NCI-H524 treated with DMSO at 0.1 percent for 48 hours (cell line): Measurements from ENCODE around the gene ALG12.

Experiments used
- DNase-seq: peaks from one replicate; lab custom pipeline; 2025; lab: John Stamatoyannopoulos, UW

The ALG12 gene

GRCh38 chr22:49957826-49958365 lies 39.7 kb upstream of the ALG12 start:
- no peak for DNase-seq

GRCh38 chr22:49956914-49957825 lies 38.9 kb upstream of the ALG12 start:
- no peak for DNase-seq

GRCh38 chr22:49956418-49956770 lies 38.2 kb upstream of the ALG12 start:
- no peak for DNase-seq

- no peak for DNase-seq
Observed at GRCh38 chr22:49955581-49956417, 37.6 kb upstream of the ALG12 start.

- no peak for DNase-seq
Observed at GRCh38 chr22:49954991-49955580, 36.8 kb upstream of the ALG12 start.

- DNase-seq, result no peak
Observed at GRCh38 chr22:49954354-49954753, 36.1 kb upstream of the ALG12 start.

GRCh38 chr22:49953680-49954344 lies 35.6 kb upstream of the ALG12 start:
- DNase-seq, result no peak

GRCh38 chr22:49953027-49953679 lies 34.9 kb upstream of the ALG12 start:
- no peak for DNase-seq

- DNase-seq, result no peak
Observed at GRCh38 chr22:49951986-49952896, 34.0 kb upstream of the ALG12 start.

- no peak for DNase-seq
Observed at GRCh38 chr22:49951678-49951985, 33.4 kb upstream of the ALG12 start.

- no peak for DNase-seq
Observed at GRCh38 chr22:49951000-49951677, 32.9 kb upstream of the ALG12 start.

GRCh38 chr22:49950396-49950994 lies 32.3 kb upstream of the ALG12 start:
- DNase-seq, result no peak

GRCh38 chr22:49949914-49950292 lies 31.7 kb upstream of the ALG12 start:
- no peak for DNase-seq

- no peak for DNase-seq
Observed at GRCh38 chr22:49948958-49949913, 31.0 kb upstream of the ALG12 start.

GRCh38 chr22:49948116-49948957 lies 30.1 kb upstream of the ALG12 start:
- no peak for DNase-seq

- no peak for DNase-seq
Observed at GRCh38 chr22:49947296-49947622, 29.0 kb upstream of the ALG12 start.

GRCh38 chr22:49946612-49947295 lies 28.5 kb upstream of the ALG12 start:
- no peak for DNase-seq
